GM21381 (cell line): Measurements from ENCODE around the gene MX1.
"Not testable (repeated sequence)": the region's sequence is repeated elsewhere in the genome, so short reads cannot be mapped to it uniquely, and the experiment has no call there.

ENCODE experiments used
- ATAC-seq: cut with Tn5 transposase; IDR thresholded peaks from one replicate; pipeline ENCODE4 v1.9.1; 2021; ENCODE audit warnings: mild to moderate bottlenecking, moderate library complexity; ENCODE audit not compliant: unreplicated experiment

The MX1 gene

GRCh38 chr21:41406340-41406739, 19.7 kb upstream of the MX1 start:
- ATAC-seq: no peak

- no peak for ATAC-seq
Observed at GRCh38 chr21:41407541-41408460, 18.2 kb upstream of the MX1 start.

DNA sequence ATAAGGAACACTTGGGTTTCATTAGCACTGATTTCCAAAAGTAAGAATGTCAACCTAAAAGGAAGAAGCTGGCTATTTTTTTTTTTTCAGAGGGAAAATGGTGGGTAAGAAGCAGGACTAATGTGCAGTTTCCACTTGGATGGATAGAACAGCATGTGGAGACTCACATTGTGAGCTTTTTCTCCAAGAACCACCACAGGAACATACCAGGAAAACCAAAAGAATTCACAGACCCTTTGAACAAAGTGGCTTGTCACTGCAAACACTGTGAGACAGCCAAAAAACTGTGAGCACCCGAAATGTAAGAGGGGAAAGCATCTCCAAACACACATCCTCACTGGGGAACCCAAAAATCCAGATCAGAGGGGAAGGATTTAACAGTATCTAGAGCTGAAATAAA, 15.7 kb upstream of the MX1 start:
- no peak for ATAC-seq

DNA sequence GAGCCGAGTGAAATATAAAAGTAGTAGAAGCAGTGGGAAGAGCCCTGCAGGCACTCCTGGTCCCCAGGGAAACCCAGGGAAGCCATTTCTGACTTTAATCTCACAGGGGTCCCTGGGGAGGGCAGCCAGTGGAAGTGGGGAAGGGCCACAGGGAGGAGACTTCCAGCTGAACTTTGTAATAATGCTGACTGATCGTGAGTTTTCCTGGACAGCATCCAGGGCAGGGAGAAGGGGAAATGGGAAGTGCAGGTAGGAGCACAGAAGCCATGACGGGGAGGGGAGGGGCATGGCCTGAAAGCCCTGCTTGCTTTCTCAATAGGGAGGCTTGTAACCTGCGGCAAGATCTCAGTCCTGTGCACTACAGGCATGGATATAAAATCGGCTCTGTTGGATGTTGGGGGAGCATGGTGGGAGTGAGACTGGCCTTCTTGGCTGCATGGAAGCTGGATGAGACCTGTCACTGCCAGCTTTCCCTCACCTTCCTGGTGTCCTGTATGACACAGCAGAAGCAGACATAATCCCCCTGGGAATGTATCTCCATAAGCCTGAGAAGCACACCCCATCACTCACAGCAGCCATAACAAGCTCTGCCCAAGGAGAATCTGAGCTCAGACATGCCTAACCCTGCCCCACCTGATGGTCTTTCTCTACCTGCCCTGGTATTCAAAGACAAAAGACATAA, 15.1 kb upstream of the MX1 start:
- no peak for ATAC-seq

- ATAC-seq: no peak
Observed at GRCh38 chr21:41411449-41412089, 14.5 kb upstream of the MX1 start.

GRCh38 chr21:41417505-41417904, 8.5 kb upstream of the MX1 start:
- not testable (repeated sequence) for ATAC-seq

GRCh38 chr21:41418393-41418792, 7.6 kb upstream of the MX1 start:
- ATAC-seq: no peak

- no peak for ATAC-seq
Observed at GRCh38 chr21:41418956-41419680, 6.9 kb upstream of the MX1 start.

GRCh38 chr21:41419921-41420862, 5.8 kb upstream of the MX1 start:
- ATAC-seq: peak; percentile 77

GRCh38 chr21:41420998-41421397, 5.0 kb upstream of the MX1 start:
- not testable (repeated sequence) for ATAC-seq

DNA sequence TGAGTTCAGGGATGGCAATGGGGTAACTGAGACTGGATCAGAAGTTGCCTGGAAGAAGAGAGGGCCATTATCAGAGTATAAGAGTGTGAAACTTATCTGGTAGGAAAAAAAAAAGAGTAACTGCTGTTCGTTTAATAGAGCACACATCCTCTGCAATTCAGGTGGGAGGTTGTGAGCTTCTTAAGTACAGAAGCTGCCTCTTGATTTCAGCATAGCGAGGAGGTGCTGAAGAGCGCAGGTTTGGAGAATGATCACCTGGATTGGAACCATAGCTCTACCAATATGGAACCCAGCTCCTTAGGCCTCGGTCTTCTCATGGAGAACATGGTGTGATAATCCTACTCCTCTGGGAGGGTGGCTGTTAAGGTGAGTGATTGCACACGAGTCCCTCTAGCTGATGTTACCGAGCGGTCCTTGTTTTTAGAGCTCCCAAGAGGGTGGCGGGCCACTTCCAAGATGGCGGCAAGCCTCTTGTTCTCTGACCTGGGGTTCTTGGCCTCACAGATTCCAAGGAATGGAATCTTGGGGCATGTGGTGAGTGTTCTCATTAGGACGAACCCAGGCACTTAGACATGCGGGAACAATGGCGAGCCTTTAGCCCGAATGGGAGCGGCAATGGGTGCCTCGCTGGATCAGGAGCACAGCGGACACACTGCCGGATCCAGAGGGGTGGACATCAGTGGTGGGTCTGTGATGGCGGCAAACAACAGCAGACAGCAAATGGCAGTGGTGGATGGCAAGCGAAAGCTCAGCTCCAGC, 3.3 kb upstream of the MX1 start:
- no peak for ATAC-seq

DNA sequence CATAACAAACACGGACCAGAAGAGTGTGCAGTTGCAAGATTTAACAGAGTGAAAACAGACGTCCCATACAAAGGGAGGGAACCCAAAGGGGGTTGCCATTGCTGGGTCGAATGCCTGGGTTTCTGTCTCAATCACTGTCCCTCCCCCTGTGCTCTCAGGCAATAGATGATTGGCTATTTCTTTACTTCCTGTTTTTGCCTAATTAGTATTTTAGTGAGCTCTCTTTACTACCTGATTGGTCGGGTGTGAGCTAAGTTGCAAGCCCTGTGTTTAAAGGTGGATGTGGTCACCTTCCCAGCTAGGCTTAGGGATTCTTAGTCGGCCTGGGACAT, 2.8 kb upstream of the MX1 start:
- ATAC-seq: not testable (repeated sequence)

DNA sequence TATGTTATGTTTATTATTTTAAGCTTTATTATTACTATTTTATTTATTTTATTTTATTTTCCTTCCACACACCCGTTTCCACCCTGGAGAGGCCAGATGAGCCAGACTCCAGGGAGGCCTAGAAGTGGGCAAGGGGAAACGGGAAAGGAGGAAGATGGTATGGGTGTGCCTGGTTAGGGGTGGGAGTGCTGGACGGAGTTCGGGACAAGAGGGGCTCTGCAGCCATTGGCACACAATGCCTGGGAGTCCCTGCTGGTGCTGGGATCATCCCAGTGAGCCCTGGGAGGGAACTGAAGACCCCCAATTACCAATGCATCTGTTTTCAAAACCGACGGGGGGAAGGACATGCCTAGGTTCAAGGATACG, 468 bp upstream of the MX1 start:
- no peak for ATAC-seq

- ATAC-seq: no peak
Observed at GRCh38 chr21:41426676-41427404, 801 bp downstream of the MX1 start.

DNA sequence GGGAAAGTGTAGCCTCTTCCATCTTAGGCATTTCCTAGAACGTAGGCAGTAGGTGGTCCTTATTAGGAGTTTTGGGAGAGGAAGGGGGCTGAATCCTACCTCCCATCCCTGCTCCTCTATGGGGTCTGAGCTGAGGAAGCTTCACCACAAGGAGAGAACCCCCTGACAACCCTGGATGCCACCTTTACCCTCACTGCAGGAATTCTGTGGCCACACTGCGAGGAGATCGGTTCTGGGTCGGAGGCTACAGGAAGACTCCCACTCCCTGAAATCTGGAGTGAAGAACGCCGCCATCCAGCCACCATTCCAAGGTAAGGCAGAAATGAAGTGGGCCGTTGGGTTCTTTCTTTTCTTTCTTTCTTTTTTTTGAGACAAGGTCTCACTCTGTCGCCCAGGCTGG, 1.5 kb downstream of the MX1 start:
- no peak for ATAC-seq

DNA sequence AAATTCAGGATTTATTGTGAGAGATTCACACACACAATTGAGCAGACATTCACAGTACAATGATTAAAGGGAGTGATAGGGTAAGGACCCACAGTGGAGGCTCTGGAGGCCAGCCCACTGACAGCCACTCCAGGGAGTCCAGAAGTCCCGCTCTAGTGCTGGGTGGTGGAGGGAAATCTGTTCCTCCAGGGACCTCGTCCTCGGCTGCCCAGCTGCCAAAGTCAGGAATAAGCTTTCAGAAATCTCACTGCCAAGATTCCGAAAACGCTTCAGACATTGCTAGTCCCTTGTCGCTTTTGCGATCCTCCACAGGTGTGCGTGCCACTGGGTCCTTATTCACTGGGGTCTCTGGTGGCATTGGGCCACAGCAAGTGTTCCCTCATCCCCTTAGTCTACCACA, 2.3 kb downstream of the MX1 start:
- no peak for ATAC-seq

- no peak for ATAC-seq
Observed at GRCh38 chr21:41428847-41429246, 2.8 kb downstream of the MX1 start.

DNA sequence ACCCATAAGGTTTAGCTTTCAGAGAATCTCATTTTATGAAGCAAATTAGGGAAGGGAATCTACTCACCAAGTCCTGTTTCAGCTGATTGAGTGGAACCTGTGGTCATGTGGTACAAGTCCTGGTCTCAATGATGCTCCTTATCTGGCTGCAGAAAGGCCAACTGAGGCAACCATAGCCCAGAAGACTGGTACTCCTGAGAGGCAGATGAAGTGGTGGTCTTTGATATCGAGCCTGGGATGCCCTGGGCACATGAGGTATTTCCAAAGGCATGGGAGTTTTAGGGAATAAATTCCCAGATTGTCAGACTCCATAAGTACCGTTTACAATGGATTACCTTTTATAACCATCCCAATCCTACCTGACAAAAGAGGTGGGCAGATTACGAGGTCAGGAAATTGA, 3.3 kb downstream of the MX1 start:
- ATAC-seq: no peak
